HL-60 (cell line): ENCODE results near the gene REC114.

ENCODE experiments used
- DNase-seq, 2 experiments: peaks; one replicate each; pipeline ENCODE4 v3.0.0-alpha.2; 2010 to 2020; ENCODE audit warnings: low read depth in 1 of 2, low spot score in 1 of 2
- H3K27ac ChIP-seq: fragments of 250-450 bp; sonication (Bioruptor Pico); replicated peaks from 2 replicates; pipeline ENCODE4 v1.5.1; 2020; ENCODE audit warnings: mild to moderate bottlenecking, moderate library complexity
- H3K27me3 ChIP-seq: fragments of 250-450 bp; sonication (Bioruptor Pico); 2 replicates; pipeline ENCODE4 v1.5.1; 2021; ENCODE audit warnings: mild to moderate bottlenecking, moderate library complexity; ENCODE audit not compliant: insufficient read depth, poor library complexity, severe bottlenecking
- H3K4me3 ChIP-seq: replicated peaks from 2 replicates; pipeline ENCODE4 v1.5.1; 2011; ENCODE audit warnings: mild to moderate bottlenecking, control low read depth, low read length; ENCODE audit not compliant: insufficient read depth
- GABPA ChIP-seq: IDR thresholded peaks from 2 replicates; pipeline ENCODE4 v1.6.1; 2012; ENCODE audit warnings: low read depth
- POLR2AphosphoS5 ChIP-seq: IDR thresholded peaks from 2 replicates; pipeline ENCODE4 v1.6.1; 2012; ENCODE audit warnings: low read depth
- REST ChIP-seq: IDR thresholded peaks from 2 replicates; pipeline ENCODE4 v1.6.1; 2012; ENCODE audit warnings: low read depth; ENCODE audit not compliant: insufficient replicate concordance
- SPI1 ChIP-seq: IDR thresholded peaks from 2 replicates; pipeline ENCODE4 v1.6.1; 2012; ENCODE audit warnings: low read depth, mild to moderate bottlenecking, borderline replicate concordance
- TF ChIP-seq, protein P1 (sequence below): IDR thresholded peaks from one replicate; pipeline ENCODE4 v1.5.1; 2011; ENCODE audit warnings: low read length, control low read depth, inconsistent platforms; ENCODE audit not compliant: insufficient read depth

The REC114 gene

GRCh38 chr15:73590263-73590662, 147.3 kb downstream of the REC114 start:
- TF ChIP-seq GABPA (no peak), SPI1 (no peak), POLR2AphosphoS5 (no peak), REST (no peak)
- TF ChIP-seq, protein P1, sequence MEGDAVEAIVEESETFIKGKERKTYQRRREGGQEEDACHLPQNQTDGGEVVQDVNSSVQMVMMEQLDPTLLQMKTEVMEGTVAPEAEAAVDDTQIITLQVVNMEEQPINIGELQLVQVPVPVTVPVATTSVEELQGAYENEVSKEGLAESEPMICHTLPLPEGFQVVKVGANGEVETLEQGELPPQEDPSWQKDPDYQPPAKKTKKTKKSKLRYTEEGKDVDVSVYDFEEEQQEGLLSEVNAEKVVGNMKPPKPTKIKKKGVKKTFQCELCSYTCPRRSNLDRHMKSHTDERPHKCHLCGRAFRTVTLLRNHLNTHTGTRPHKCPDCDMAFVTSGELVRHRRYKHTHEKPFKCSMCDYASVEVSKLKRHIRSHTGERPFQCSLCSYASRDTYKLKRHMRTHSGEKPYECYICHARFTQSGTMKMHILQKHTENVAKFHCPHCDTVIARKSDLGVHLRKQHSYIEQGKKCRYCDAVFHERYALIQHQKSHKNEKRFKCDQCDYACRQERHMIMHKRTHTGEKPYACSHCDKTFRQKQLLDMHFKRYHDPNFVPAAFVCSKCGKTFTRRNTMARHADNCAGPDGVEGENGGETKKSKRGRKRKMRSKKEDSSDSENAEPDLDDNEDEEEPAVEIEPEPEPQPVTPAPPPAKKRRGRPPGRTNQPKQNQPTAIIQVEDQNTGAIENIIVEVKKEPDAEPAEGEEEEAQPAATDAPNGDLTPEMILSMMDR, result no peak
- DNase-seq, result no peak
- Histone ChIP-seq H3K27ac (no peak overlapping the region), H3K4me3 (no peak overlapping the region), H3K27me3 (no peaks in the 10 kb centered on the region)

DNA sequence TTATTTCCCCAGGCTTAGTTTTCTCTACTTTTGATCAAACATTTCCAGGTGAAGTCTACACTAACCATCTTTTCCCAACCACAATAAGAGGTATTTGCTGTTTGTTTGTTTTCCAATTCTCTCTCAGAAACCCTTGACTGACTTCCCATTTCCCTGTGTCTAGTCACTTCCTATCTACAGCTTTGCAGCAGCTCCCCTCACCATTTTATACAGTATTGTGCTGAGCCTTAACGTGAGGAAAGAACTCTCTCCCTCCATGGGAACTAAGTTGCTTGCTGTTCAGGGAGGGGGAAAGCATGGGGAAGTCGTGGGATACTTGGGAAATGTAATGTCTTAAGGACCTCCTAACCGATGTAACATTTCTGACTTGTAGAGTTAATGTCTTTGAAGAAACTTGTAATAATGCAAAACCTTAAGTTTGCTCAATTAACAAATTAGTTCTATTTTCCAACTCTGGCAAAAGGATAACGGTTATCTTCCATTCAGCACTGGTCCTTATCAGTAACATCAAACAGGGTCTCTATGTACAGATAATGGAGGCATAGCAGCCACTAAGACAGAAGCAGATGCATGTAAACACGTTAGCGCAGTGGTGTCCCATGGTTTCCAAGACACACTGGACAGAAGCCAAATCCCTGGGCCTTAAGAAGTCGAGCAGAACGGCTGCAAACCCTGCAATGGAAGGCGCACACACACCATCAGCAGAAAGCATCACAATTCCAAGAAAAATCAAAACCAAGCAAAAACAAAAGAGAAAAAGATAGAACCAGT, 150.5 kb downstream of the REC114 start:
- no peak overlapping the region for H3K4me3 ChIP-seq
- no peaks in the 10 kb centered on the region for H3K27me3 ChIP-seq
- DNase-seq, result peak in 1 of 2 experiments; percentile 5
- TF ChIP-seq SPI1, result peak; percentile 74
- no peak for TF ChIP-seq POLR2AphosphoS5
- no peak overlapping the region for H3K27ac ChIP-seq

GRCh38 chr15:73594109-73594508, 151.1 kb downstream of the REC114 start:
- TF ChIP-seq, protein P1, result no peak
- no peak for TF ChIP-seq REST
- TF ChIP-seq GABPA, result no peak
- no peak for TF ChIP-seq POLR2AphosphoS5
- no peak for TF ChIP-seq SPI1
- Histone ChIP-seq H3K27ac (no peak overlapping the region), H3K4me3 (no peak overlapping the region), H3K27me3 (no peaks in the 10 kb centered on the region)
- no peak for DNase-seq

DNA sequence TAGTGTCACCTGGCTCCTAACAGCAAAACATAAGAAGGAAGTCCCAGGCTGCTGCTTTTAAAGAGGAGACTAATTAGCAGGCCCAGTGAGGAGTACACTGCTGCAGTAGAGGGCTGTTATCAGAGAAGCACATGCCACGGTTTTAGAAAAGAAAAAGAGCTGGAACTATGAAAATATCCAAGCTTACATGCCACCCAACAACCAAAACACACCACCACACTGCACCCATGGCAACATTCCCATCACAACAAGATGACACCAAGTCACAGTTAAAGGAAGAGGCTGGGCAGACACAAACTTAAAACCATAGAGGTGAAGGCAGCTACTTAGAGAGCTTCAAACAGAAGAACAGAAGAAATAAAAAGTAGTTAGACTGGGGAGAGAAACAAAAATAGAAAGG, 153.2 kb downstream of the REC114 start:
- no peak for DNase-seq
- TF ChIP-seq POLR2AphosphoS5 (no peak), SPI1 (no peak), GABPA (no peak), REST (no peak)
- TF ChIP-seq, protein P1, result no peak
- Histone ChIP-seq H3K4me3 (no peak overlapping the region), H3K27me3 (no peaks in the 10 kb centered on the region), H3K27ac (no peak overlapping the region)
